ENCODE measurements around the gene PECR. TPM values are rescaled to one million over a fixed set of nuclear protein-coding genes. Genes with fewer than 3 reads are reported as not detected.
A peak's percentile ranks its signal among the peaks of the same experiment; 100 is the strongest.
"Not testable (repeated sequence)": the region's sequence is repeated elsewhere in the genome, so short reads cannot be mapped to it uniquely, and the experiment has no call there.

PECR gene
- total RNA-seq, 1 donor from 2014 or later: 3.1 TPM

DNA sequence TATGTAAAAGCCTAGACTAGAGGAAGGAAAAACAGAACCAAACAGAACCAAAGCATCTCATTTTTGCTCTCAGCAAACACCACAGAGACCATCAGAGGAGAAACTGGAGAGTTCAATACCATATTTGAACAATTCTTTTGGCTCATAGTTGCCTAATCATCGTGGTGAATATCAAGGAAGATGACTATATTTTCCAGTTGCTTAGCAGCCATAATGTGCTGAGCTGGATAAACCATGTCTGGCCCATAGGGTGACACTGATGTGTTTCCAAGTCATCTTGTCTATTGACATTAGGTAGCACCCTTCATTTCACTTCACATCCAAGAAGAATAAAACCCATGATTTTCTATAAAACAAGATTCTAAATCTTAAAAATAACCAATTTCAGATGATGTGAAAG is 21.6 kb upstream of the PECR start:
- no peak for ATAC-seq

DNA sequence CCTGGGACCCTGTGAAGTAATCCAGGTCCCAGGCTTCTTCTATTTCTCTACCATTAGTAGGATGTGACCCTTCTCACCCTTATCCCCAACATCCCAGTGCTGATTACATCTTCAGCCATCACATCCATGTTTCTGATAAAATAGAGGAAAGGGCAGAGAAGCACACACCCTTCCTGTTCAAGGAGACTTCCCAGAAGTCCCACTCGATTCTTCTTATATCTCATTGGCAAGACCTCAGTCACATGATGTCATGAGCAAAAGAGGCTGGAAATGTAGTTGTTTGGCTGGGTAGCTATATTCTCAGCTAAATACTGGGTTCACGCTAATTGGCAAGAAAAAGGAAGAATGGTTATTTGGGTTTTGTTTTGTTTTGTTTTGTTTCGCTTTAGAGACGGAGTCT is 19.5 kb upstream of the PECR start:
- no peak for ATAC-seq

DNA sequence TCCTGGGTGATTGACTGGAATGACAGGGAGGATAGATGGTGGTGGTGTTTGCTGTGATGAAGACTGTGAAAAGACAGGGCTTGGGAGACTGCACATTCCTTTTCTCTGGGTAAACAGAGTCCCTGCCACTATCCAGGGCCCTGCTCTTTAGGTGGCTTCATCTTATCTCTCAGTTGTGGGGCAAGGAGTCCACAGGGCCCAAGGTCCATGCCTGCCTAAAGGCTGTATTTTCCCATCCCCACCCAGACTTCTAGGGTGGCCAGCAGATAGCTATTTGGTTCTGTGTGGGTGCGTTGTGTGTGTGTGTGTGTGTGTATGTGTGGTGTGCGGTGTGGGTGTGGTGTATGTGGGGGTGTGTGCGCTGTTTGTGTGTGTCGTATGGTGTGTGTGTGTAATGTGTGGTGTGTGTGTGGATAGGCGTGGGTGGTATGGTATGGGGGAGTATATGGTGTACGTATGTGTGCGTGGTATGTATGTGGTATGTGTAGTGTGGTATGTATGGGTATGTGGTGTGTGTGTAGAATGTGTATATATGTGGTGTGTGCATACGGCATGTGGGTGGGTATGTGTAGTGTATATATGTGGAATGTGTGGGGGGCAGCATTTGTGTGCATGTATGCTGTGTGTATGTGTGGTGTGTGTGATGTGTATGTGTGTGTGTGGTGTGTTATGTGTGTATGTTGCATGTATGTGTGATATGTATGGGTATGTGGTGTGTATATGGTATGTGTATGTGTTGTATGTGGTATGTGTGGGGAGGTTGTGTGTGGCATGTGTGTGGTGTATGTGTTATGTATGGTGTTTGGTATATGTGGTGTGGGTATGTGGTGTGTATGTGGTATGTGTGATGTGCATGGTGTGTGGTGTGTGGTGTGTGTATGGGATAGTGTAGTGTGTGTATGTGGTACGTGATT is 17.1 kb upstream of the PECR start:
- no peak for ATAC-seq

DNA sequence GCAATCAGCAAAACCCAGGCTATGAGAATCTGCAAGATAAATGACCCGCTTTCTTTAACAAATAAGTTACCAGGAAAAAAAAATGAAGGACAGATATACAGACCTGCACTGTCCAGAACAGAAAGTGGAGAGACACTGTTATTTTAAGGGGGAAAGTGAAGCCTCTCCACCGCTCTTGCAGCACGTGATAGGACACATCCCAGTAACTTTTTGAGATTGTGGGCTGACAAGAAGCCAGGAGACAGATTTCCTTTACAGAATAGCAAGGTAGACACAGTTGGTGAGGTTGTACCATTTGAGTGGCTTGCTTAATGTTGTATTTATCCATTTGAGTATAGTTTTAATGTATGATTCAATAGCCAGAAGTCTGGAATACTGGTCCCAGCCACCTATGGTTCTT is 13.1 kb upstream of the PECR start:
- ATAC-seq: no peak

DNA sequence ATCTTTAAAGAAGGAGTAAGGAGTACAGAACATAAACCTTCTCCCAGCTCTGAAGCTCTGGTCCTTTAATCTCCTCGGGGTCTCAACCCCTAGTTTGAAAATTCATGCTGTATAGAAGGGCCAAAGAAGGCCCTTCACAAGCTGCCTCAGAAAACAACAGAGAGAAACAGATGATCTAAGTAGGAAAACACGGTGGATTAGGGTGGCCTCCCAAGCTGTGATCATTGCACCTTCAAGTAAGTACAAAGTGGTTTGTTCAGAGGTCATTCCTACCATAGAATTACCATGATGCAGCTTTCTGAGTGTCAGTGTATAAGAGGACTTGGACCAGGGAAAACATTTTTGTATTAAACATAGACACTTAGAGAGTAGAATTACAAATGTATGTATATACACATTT is 11.0 kb upstream of the PECR start:
- ATAC-seq: no peak

DNA sequence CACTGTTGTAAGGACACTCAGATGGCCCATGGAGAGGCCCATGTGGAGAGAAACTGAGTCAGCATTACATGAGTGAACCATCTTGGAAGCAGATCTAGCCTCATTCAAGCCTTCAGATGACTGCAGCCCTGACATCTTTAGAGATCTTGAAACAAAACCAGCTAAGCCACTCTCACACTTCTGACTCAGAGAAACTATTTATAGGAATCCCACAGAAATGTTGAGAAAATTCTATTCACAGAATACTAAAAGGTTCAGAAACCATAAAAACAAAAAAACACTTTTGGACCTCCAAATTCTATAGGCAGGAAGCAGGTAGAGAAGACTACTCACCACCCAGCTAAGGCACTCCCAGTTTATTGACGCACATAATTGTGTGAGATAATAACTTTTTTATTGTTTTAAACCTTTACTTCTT is 8.8 kb upstream of the PECR start:
- no peak for ATAC-seq

GRCh38 chr2:216086207-216086893 is 4.7 kb upstream of the PECR start:
- no peak for ATAC-seq

GRCh38 chr2:216084547-216084946 is 2.9 kb upstream of the PECR start:
- ATAC-seq: no peak

DNA sequence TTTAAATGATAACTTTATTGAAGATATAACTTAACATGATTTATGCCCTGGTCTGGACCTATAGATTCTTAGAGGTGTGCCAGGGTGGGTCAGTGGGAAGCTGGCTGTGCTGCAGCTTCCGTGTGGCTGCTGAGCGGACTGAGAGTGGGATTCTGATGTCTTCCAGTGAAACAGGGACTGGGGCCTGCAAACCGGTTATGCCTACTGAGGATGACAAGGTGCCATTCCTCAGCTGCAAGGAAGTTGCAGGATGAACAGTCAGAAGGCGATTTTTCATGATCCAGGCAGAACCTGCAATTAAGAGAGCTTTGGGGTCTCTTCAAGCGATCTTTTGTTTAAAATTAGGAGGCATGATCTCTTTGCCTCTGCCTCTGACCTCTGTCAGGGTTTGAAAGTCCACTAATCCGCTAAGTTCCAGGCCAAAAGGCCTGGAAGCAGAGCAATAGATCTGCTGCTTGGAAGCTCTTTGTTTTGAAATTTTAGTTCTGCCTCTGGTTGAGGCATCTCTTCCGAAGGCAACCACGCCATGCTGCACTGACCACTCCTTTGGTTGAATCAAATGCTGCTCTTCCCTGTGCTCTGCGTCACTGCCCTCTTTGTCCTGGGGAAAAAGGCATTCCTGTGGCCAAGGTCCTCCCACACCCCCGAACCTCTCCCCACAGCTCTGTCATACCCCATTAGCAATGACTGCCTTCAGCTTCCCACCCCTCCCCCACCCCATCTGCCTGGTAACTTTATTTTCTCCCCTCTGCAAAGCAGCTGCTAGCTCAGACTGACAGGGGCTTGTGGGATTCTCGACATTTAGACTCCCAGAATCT is 2.1 kb upstream of the PECR start:
- ATAC-seq: no peak

GRCh38 chr2:216082805-216083204 is 1.2 kb upstream of the PECR start:
- no peak for ATAC-seq

DNA sequence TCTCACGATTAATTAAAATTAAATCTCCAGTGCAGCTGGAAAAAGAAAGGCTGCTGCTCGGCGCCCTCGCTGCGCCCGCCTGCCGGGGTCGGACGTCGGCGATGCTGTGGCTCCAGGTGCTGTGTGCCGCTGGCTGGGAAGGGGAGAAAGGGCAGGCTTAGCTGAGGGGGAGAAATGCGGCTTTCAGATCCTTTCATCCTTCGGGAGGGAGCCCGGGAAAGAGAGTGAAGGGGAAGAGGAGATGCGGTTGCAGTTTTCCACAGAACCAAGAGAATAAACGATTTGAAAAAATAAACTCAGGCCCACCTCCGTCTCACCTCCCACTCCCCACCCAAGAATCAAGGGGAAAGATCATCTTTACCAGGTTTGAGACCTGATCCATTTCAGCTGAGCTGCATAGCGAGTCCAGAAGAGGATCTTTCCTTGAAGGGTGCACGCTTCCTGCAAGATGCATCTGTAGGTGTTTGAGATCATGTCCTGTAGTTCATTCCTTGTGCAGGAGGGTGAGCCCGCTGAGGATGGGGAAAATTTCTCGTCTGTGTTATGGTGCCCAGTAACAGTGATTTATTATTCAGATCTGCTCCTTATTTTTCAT is 605 bp upstream of the PECR start:
- ATAC-seq: peak; percentile 6

DNA sequence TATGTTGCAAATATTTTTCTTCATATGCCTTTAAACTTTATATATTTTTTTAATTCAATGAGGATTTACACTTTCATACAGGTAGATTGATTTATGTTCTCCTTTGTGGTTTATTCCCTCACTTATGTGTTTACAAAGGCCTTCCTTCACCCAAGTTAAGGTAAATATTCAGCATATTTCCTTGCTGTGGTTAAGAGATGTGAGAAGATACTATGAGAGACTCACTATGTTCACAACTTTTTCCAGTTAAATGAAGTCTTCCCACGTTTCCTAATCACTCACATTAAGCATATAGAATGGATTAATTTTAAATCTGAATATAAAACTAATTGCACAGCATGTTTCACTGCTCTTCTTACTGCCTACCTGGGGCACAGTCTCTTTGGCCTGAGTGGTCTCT is 597 bp downstream of the PECR start:
- no peak for ATAC-seq

GRCh38 chr2:216080048-216080447 is 1.6 kb downstream of the PECR start:
- not testable (repeated sequence) for ATAC-seq

DNA sequence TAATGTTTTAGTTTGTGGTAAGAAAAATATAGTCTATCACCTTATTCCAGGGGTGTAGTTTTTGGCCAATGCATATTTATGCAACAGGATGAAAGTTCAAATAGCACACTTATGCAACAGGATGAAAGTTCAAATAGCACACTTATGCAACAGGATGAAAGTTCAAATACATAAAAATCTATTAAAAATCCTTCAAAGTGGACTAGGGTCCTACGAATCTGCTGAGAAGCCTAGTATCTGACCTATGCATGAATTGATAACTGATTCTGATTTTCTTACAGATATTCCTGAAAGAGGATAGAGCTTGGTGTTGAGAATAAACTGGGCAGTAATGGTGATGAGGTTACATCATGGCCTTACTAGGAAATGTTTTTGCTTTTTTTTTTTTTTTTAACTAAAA is 2.8 kb downstream of the PECR start:
- ATAC-seq: no peak

- no peak for ATAC-seq
Observed at GRCh38 chr2:216075510-216076485, 5.8 kb downstream of the PECR start.

DNA sequence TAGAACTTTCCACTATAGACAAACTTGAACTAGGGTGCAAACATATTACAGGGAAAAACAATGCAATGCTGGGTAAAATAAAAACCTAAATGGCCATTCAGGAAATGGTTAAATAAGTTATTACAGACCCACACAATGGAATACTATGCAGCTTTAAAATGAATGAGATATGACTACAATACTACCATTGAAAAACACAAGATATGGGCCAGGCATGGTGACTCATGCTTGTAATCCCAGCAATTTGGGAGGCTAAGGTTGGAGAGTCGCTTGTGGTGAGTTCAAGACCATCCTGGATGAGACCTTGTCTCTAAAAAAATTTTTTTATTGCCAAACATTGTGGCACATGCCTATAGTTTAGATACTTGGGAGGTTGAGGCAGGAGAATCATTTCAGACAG is 6.8 kb downstream of the PECR start:
- ATAC-seq: no peak

DNA sequence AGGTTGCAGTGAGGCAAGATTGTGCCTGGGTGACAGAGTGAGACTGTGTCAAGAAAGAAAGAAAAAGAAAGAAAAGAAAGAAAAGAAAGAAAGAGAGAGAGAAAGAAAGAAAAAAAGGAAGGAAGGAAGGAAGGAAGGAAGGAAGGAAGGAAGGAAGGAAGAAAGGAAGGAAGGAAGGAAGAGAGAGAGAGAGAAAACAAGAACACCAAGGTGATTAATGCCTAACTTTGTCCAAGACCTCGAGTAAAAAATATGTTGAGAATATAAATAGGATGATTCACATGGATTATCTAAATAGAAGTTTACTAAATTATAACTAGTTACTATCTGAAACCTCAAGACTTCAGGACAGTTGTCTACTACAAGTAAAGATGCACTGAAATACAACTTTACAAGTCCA is 7.2 kb downstream of the PECR start:
- no peak for ATAC-seq

- ATAC-seq: no peak
Observed at GRCh38 chr2:216073773-216074172, 7.8 kb downstream of the PECR start.

GRCh38 chr2:216072473-216072872 is 9.1 kb downstream of the PECR start:
- ATAC-seq: no peak

DNA sequence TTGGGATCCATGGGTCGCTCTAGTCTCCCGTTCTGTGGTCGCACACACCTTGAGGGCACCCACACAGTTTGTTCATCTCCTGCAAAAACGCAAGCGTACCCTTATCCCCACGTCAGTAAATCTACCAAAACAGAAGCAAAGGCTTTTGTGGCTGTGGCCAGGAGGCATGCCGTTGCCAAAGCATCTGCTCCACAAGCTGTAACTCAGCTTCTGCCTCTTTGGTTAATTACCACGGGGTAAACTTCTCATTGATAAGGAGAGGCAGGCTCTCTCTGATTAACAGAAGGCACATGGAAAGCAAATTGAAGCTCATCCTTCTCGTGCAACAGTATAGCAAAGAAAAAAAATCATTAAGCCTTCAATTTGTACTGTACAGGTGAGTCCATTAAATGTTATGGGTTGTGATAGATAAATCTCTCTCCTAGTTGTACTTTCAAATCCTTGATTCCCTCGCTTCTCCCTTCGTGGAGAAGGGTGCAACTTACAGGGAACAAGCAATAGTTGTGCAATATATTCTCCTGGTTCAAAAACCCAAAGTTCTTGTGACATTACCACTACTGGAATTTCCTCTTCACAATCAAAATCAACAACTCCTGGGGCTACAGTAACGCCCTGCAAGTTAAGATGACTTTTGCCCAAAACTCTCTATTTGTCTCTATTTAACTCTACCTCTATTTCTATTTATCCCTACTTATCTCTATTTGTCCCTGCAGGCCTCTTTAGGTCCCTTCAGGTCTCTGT is 10.3 kb downstream of the PECR start:
- ATAC-seq: no peak

DNA sequence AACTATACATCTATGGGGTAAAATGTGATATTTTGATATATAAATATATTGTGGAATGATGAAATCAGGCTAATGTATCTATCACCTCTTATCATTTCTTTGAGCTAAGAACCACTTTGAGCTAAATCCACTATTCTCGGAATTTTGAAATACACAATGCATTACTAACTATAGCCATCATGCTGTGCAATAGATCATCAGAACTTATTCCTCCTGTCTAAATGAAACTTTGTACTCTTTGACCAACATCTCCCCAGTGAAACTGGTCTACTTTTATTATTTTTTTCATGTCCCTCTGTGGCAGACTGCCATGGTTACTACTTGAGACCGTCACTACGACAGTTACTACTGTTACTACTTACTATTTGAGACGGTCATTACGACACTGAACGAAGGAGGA is 11.4 kb downstream of the PECR start:
- no peak for ATAC-seq
